Measurements from ENCODE around the gene EPB41L2.

The EPB41L2 gene

GRCh38 chr6:131061041-131061750, 1.8 kb downstream of the EPB41L2 start:
- no peak for DNase-seq

DNA sequence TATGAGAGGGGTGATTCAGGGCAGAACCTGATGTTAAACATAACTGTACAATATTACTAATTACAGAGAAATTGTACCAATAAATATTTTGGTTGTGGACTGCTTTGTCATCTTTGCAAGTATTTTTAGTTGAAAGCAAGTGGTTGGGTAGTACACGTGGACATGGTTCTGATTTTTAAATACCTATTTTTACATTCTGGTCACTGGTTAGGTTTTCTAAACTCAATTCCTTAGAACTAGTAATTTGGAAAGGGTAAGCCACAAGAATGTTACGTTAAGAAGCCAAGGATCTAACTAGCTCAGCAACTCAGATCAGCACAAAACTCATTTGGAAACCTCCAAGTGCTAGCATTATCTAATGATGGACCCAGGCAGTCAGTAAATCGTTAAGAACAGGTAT, 2.7 kb downstream of the EPB41L2 start:
- DNase-seq, result no peak

GRCh38 chr6:131059486-131059885, 3.6 kb downstream of the EPB41L2 start:
- no peak for DNase-seq

GRCh38 chr6:131058236-131058635, 4.8 kb downstream of the EPB41L2 start:
- no peak for DNase-seq

- no peak for DNase-seq
Observed at GRCh38 chr6:131054392-131055250, 8.4 kb downstream of the EPB41L2 start.

GRCh38 chr6:131053546-131054240, 9.4 kb downstream of the EPB41L2 start:
- no peak for DNase-seq

DNA sequence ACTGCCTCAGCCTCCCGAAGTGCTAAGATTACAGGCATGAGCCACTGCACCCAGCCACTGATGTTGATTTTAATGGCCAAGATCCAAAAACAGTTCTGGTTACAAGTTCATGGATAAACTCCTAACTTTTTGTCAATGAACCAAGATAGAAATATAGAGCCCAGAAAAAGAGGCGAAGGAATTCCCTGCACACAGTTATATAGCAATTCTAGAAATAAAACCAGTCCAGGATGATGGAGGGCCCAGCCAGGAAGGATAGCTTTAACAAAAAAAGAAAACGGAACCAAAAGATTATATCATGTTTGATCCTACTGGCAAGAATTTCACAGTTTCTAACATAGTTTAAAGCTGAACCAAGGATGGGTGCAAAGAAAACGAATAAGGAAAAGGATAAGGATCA, 10.9 kb downstream of the EPB41L2 start:
- no peak for DNase-seq

GRCh38 chr6:131051341-131051740, 11.7 kb downstream of the EPB41L2 start:
- no peak for DNase-seq

- no peak for DNase-seq
Observed at GRCh38 chr6:131049608-131050007, 13.4 kb downstream of the EPB41L2 start.

DNA sequence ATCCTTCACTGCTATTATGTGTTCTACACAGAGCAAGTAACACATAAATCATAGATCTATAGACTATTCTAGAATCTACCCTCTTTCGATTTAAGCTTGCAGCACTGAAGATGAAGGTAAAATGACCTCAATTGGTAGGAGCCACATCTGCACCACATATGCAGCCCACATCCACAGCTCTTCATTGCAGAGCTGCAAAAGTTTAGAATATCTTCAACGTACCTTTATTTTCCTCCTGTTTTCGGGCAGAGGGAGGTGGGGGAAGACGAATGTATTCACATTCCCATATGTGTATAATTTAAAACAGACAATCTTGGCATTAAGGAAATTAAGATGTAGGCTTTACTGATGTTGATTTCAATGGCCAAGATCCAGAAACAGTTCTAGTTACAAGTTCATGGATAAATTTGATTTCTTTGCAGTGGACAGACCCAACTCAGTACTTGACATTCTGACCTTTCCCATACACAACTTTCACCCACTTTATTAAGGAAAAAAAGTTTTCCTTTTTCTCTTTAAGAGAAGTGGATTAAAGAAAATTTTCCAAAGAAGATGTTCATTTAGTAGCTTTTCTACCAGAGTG, 14.0 kb downstream of the EPB41L2 start:
- DNase-seq, result no peak

DNA sequence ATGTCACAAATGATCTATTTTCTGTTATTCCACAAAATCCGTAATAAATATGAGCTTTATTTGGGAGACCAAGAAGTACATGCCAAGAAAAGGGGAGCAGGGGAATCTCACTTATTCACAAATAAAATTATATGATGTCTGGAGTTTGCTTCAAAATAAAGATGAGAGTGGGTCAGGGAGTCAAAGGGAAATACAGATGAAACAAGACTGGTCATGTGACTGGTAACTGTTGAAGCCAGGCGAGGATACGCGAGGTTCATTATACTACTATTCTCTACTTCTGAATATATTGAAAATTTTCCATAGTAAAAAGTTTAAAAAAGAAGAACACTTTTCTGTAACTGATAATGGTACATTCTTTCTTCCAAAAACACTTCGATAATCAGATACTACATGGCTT, 14.6 kb downstream of the EPB41L2 start:
- no peak for DNase-seq

GRCh38 chr6:131045139-131045538, 17.9 kb downstream of the EPB41L2 start:
- no peak for DNase-seq

DNA sequence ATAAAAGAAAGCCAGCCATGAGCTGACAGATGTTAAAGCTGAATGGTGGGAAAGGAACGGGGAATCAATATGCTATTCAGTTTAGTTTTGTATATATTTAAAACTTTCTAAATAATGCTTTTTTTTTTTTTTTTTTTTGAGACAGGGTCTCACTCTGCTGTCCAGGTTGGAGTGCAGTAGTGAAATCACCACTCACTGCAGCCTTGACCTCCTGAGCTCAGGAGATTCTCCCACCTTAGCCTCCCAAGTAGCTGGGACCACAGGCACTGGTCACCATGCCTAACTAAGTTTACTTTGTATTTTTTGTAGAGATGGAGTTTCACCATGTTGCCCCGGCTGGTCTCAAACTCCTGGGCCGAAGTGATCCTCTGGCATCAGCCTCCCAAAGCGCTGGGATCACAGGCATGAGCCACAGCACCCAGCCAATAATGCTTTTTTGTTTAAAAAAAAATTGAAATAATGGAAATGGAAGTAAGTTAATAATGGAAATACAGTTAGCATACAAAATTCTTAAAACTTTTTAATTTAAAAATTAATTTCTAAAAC, 19.1 kb downstream of the EPB41L2 start:
- no peak for DNase-seq

- DNase-seq, result no peak
Observed at GRCh38 chr6:131042664-131043063, 20.4 kb downstream of the EPB41L2 start.

DNA sequence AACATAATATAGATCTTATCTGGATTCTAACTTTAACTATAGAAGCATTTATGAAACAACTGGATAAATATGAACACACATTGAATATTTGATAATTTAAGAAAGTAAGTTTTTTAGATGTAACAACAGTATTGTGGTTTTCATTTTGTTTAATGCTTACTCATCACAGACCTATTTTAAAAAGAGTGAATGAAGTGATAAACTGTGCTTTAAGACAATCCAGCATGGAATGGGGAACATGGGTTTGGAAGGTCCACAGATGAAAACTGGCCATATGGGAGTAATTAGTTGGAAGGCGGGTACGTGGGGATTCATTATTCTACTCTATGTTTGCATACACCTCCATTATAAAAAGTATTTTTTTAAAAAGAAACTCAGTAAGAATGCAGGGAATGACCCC, 21.2 kb downstream of the EPB41L2 start:
- no peak for DNase-seq

DNA sequence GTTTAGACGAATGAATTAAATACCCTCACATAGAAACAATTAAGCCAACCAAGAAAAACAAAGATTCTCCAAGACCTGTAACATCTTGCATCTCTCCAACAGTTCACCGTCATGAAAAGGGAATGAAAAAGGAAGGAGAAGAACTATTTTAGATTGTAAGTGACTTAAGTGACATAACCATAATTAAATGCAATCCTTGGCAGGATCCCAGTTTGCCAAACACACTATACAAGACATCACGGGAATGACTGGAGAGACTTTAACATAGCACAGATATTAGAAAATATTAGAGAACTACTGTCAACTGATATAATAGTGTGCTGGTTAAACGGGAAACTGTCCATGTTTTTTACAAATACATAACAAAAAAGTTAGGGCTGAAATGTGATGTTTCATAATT, 22.2 kb downstream of the EPB41L2 start:
- no peak for DNase-seq

GRCh38 chr6:131039345-131039680, 23.7 kb downstream of the EPB41L2 start:
- no peak for DNase-seq

DNA sequence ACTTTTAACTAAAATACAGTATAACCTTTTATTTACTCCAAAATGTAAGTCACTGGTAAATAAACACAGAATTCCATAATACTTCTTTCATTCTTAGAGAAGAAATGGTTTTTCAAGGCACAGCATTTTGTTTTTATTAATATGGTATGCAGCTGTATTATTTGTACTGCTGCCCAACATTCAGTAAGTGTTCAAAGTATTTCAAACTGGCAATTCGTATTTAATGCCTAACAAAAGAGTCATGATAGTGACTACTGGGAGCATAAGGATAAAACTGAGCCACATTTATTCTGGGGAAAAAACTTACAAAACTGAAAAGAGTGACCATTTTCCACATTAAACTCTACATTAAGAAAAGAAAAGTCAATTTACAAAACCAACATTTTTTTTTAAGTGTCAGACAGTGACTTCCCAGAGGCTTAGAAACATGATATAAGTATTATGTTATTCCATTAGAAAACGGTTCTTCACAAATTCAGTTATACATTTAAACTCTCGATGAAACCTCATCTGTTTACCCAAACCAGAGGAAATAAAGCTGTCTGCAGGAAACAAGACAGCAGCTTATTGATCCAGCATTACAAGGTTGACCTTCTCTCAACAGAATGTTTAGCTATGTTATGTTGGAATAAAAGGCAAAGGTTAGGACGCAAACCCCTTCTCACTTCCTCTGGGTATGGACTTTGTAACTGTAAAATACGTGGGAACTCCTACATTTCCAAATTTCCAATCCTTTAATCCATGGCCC, 24.3 kb downstream of the EPB41L2 start:
- no peak for DNase-seq

GRCh38 chr6:131037194-131037897, 25.7 kb downstream of the EPB41L2 start:
- DNase-seq, result no peak

- no peak for DNase-seq
Observed at GRCh38 chr6:131036601-131037000, 26.4 kb downstream of the EPB41L2 start.

- DNase-seq, result no peak
Observed at GRCh38 chr6:131036143-131036542, 26.9 kb downstream of the EPB41L2 start.

GRCh38 chr6:131035582-131035981, 27.5 kb downstream of the EPB41L2 start:
- no peak for DNase-seq

All from DMS79 treated with DMSO at 0.1 percent for 48 hours (cell line).